ENCODE measurements around the gene PGS1. TPM values are rescaled to one million over a fixed set of nuclear protein-coding genes. Genes with fewer than 3 reads are reported as not detected.

The PGS1 gene
- total RNA-seq, 3 donors from 2014 or later: 47.4 to 51.7 (median 47.5) TPM

DNA sequence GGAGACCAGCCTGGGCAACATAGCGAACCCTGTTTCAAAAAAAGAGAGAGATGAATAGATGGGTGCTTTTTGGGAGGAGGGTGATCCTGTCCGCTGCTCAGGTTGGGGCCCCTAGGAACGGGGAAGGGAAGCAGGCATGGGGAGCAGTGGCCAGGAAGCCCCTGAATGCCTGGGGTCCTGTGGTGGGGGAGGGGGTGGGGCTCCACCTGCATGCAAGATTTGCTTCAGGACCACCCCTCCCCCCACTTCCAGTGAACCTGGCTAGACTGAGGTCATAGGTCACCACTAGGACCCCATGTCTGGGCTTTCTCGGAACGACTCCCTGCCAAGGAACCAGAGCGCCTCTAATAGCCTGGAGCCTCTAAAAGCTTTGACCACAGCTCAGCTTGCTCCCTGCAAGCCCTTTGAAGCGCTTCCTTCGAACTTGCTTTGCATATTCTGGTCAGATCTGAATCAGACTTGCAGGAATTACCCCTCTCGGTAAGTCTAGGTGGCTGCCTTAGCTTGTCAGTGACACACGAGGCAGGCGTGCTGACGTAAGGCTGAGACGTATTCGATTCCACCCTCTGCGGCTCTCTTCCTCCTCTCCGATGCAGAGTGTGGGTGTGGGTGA, 22.2 kb upstream of the PGS1 start:
- H3K9me3 Mint-ChIP-seq: no peaks in the 10 kb centered on the region
- peaks cover 50% of the 10 kb centered on the region for H3K4me1 Mint-ChIP-seq (ENCODE audit: low read depth)
- ATAC-seq (peak; percentile 42 to 54), DNase-seq (peak; percentile 88)
- H3K36me3 Mint-ChIP-seq (ENCODE audit: insufficient read depth): peaks cover 24% of the 10 kb centered on the region
- H3K4me3 Mint-ChIP-seq: peak overlapping the region; percentile 91
- no peaks in the 10 kb centered on the region for H3K27me3 Mint-ChIP-seq (ENCODE audit: low read depth)

DNA sequence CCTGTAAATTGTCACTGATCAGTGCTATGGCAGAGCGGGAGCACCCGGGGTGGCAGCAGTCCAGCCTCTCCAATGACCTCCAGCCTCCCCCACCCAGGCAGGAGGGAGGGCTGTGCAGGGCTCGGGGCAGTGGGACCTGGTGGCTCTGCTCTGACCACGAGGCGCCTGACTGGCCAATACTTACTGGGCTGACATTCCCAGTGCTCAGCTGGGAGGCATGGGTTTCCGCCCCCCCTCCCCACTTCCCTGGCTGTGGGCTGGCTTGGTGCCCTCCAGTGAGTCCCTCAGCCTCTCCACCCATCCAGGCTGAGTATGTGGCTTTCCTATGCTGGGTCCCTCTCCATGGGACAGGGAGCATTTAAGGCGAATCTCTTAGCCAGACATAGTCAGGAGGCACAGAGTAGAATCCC, 21.3 kb upstream of the PGS1 start:
- peaks cover 45% of the 10 kb centered on the region for H3K4me1 Mint-ChIP-seq (ENCODE audit: low read depth)
- no peak for DNase-seq
- ATAC-seq: no peak

DNA sequence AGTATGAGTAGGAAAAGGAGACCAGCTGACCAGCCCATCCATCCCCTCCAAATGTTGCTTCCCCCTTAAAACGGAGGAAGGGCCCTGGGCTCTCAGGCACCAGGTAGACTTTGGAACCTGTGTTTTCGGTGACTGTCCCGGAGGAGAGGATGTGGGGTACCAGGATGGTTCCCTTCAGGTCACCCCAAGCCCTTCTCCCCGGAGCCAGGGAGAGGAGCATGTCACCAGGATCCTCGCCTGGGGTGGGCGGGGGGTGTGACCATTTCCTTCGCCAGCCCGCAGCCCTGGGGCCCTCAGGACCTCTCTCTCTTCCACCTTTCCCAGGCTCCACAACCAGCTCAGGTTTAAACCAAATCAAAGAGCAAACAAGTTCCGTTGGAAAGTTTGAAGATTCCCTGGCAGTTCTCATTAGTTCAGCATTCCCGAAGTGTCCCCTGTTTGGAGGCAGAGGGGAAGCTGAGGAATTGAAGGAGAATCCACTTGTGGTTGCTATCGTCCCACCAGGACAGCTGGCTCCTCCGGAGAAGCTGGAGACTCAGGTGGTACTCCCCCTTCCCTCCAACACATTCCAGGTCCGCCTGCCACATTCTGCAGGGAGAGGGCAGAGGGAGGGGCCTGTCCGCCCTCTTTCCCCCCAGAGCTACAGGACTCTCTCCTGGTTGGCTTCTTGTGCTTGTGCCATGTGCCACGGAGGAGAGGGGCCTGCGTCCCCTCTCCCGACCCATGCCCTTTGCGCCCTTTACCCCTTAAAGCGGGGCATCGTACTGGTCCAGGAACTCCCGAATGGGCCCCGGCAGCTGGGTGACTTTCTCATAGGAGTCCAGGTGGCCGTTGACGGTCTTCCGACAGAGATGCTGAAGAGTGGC, 20.5 kb upstream of the PGS1 start:
- Mint-ChIP-seq H3K36me3 (ENCODE audit: insufficient read depth) (peaks cover 24% of the 10 kb centered on the region), H3K4me1 (ENCODE audit: low read depth) (peaks cover 42% of the 10 kb centered on the region), H3K4me3 (peak overlapping the region; percentile 91), H3K9me3 (no peaks in the 10 kb centered on the region), H3K27me3 (ENCODE audit: low read depth) (no peaks in the 10 kb centered on the region)
- DNase-seq (no peak), ATAC-seq (no peak)

More for the DNA sequence above, 21.3 kb upstream of the PGS1 start:
- no peaks in the 10 kb centered on the region for H3K27me3 Mint-ChIP-seq (ENCODE audit: low read depth)
- H3K4me3 Mint-ChIP-seq: peak overlapping the region; percentile 91
- no peaks in the 10 kb centered on the region for H3K9me3 Mint-ChIP-seq
- peaks cover 24% of the 10 kb centered on the region for H3K36me3 Mint-ChIP-seq (ENCODE audit: insufficient read depth)

DNA sequence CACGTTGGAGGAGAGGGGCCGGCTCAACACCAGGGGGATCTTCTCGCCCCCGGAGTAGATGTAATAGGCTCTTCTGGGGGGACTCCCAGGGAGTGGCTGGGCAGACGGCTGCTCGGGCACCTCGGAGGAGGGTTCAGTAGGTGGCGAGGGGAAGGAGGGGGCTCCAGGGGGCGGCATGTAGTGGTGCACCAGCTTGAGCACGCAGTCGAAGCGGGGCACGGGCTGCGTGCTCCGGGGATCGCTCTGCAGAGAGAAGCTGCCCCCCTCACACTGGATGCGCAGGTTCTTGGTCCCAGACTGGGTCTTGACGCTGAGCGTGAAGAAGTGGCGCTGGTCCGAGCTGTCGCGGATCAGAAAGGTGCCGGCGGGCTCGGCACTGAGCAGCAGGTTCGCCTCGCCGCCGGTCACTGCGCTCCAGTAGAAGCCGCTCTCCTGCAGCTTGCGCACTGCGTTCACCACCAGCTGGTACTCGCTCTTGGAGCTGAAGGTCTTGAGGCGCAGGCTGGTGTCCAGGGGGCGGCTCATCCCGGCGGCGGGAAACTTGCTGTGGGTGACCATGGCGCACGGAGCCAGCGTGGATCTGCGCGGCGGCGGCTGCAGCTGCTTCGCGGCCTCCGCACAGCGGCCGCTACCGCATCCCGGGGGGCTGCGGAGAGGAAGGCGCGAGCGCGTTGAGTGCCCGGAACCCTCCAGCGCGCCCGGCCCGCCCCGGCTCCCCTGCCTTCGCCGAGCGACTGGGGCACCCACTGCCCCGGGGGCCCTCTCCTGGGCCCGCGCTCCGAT, 19.7 kb upstream of the PGS1 start:
- Mint-ChIP-seq H3K4me3 (peak overlapping the region; percentile 91), H3K36me3 (ENCODE audit: insufficient read depth) (peaks cover 24% of the 10 kb centered on the region), H3K27me3 (ENCODE audit: low read depth) (no peaks in the 10 kb centered on the region), H3K9me3 (no peaks in the 10 kb centered on the region), H3K4me1 (ENCODE audit: low read depth) (peaks cover 35% of the 10 kb centered on the region)
- ATAC-seq: no peak
- DNase-seq: no peak

DNA sequence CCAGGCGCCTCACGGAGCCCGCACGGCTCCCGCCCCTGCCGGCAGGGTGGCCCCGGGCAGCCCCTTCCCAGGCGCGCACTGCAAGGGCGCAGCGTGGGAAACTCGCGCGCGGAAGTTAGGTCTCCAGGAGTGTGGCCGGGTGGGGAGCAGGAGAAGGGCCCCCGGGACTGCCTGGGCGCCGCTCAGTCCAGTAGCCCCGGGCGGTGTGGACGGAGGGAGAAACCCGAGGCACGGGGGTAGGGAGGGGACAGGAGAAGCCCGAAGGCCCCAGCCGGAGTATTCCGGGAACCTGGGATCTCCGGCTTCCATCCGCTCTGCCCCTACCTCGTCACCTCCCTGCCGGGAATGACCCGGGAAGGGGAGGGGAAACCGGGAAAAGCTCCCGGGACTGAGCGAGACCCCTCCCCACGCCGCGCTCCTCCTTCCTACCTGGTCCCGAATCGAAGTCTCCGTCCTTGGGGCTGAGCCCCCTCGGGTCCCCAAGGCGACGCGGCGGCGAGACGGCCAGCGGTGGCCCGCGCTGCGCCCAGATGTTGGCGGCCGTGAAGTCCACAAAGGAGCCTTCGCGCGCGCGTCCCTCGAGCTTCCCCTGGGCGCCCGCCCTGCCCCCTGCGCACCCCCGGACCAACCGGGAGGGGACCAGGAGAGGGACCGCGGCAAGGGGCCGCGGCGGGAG, 19.0 kb upstream of the PGS1 start:
- Mint-ChIP-seq H3K9me3 (no peaks in the 10 kb centered on the region), H3K4me3 (peak overlapping the region; percentile 86), H3K36me3 (ENCODE audit: insufficient read depth) (peaks cover 24% of the 10 kb centered on the region), H3K4me1 (ENCODE audit: low read depth) (peaks cover 32% of the 10 kb centered on the region), H3K27me3 (ENCODE audit: low read depth) (no peaks in the 10 kb centered on the region)
- DNase-seq (no peak), ATAC-seq (no peak)

DNA sequence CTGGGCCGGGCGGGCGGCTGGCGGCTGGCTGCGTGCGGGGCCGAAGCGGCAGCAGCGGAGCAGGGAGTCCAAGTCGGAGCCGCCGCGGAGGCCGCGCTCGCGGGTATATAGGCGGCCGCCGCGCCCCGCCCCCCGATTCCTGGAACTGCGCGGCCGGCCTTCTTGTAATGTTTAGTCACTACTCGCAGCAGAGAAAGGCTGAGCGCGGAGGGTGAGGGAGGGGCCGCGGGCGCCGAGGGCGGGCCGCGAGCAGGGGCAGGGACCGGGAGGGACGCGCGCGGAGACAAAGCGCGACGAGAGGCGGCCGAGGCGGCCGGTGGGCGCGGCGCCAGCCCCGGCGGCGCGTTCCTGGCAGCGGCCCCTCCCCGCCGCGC, 18.5 kb upstream of the PGS1 start, which contains the start of gene SOCS3:
TSS of gene SOCS3 (minus strand) at position 81 of the 374 bp plus-strand sequence. CDS start 982 bp downstream, outside the sequence.
- ATAC-seq: peak; percentile 76
- peaks cover 33% of the 10 kb centered on the region for H3K4me1 Mint-ChIP-seq (ENCODE audit: low read depth)
- no peaks in the 10 kb centered on the region for H3K9me3 Mint-ChIP-seq
- DNase-seq: peak; percentile 97
- H3K4me3 Mint-ChIP-seq: peak within 1 kb of the TSS; percentile 91
- peaks cover 24% of the 10 kb centered on the region for H3K36me3 Mint-ChIP-seq (ENCODE audit: insufficient read depth)
- no peaks in the 10 kb centered on the region for H3K27me3 Mint-ChIP-seq (ENCODE audit: low read depth)

DNA sequence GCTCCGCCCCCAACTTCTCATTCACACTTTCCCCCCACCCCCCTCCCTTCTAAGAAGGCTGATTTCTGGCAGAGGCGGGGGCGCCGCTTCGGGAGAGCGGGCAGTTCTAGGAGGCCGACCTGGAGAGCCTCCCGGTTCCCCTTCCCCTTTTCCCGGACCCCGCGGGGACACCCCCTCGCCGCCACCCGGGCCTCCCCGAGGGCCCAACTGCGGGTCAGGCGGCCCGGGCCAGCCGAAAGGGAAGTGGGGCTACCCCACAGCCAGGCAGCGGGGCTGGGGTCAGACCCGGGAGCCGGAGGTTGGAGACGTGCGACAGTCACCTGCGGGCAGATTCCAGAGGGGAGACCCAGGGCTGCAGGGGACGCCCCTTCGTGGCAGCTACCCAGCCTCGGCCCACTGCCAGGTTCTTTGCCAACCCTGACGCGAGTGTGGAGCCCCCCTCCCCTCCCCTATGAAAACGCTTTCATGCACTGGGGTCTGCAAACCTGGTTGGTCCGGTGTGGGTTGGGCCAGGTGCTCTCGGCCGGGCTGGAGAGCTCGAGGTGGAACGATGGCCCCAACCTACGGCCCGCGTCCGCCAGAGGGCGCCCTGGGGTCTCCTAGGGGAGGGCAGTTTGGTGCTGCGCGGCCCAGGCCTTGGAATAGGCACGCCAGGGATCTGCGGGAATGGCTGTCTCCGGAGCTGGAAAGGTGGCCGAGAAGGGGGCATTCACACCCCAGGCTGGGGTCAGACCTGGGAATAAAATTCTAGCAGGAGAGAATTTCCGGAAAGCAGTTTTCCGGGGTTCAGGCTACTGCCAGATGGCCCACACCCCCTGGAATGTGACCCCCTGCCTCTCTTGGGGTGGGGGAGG, 17.9 kb upstream of the PGS1 start:
- H3K4me3 Mint-ChIP-seq: peak overlapping the region; percentile 82
- ATAC-seq: peak; percentile 32 to 37
- peaks cover 30% of the 10 kb centered on the region for H3K4me1 Mint-ChIP-seq (ENCODE audit: low read depth)
- H3K9me3 Mint-ChIP-seq: no peaks in the 10 kb centered on the region
- no peaks in the 10 kb centered on the region for H3K27me3 Mint-ChIP-seq (ENCODE audit: low read depth)
- peak; percentile 93 for DNase-seq
- H3K36me3 Mint-ChIP-seq (ENCODE audit: insufficient read depth): peaks cover 20% of the 10 kb centered on the region

DNA sequence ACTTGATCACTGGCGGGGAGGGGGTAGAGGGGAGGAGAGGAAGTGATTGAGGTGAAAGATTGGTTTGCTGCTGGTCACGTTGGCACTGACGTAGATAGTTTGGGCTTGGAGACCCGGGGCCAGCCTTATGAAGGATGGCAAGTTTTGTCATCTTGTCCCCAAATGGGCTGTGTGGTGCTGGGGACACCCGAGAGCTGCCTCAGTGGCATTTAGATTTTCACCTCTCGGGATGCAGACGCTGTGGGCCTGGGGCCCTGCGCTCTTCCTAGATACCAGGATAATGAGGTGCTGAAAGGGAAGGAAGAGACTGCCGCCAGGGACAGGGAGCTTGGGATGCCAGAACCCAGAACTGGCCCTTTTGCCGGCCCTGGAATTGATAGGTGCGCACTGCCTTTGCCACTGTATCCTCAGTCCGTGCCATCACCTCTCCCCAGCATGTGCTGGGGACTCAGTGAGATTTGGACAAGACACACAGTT, 17.2 kb upstream of the PGS1 start:
- peaks cover 18% of the 10 kb centered on the region for H3K36me3 Mint-ChIP-seq (ENCODE audit: insufficient read depth)
- no peaks in the 10 kb centered on the region for H3K27me3 Mint-ChIP-seq (ENCODE audit: low read depth)
- no peak for DNase-seq
- H3K9me3 Mint-ChIP-seq: no peaks in the 10 kb centered on the region
- no peak for ATAC-seq
- H3K4me1 Mint-ChIP-seq (ENCODE audit: low read depth): peaks cover 23% of the 10 kb centered on the region
- peak overlapping the region; percentile 82 for H3K4me3 Mint-ChIP-seq

DNA sequence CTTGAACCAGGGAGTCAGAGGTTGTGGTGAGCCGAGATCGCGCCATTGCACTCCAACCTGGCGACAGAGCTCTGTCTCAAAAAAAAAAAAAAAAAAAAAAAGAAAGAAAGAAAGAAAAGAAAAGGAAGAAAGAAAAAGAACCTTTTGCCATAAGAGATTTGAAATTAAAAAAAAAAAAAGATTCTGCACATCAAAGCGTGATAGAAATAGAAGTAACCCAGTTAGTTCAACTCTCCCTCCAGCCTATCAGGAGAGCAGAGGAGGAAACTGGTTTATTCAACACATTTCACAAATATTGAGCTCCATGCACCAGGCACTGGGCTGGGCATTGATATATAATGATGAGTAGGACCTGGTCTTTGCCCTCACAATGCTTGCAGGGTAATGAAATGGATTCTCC, 16.2 kb upstream of the PGS1 start:
- DNase-seq (no peak), ATAC-seq (no peak)
- Mint-ChIP-seq H3K9me3 (no peaks in the 10 kb centered on the region), H3K4me1 (ENCODE audit: low read depth) (peaks cover 21% of the 10 kb centered on the region), H3K4me3 (no peak overlapping the region), H3K36me3 (ENCODE audit: insufficient read depth) (peaks cover 13% of the 10 kb centered on the region), H3K27me3 (ENCODE audit: low read depth) (no peaks in the 10 kb centered on the region)

DNA sequence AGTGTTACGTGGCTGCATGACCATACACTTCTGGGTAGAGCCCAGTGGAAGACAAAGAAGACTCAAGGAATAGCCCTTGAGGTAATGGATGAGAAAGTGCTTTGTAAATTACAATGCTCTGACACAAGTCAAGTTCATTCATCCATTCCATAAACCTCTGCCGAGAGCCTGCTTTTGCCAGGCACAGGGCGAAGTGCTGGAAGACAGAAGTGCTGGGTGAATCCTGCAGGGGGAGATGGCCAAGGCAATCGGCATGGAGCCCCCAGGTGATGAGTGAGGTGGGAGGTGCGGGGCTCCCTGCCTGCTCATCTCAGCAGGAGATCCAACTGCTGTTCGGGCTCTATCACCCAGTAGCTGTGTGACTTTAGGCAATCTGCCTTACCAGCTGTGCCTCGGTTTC, 15.8 kb upstream of the PGS1 start:
- H3K4me3 Mint-ChIP-seq: no peak overlapping the region
- peaks cover 9% of the 10 kb centered on the region for H3K36me3 Mint-ChIP-seq (ENCODE audit: insufficient read depth)
- no peaks in the 10 kb centered on the region for H3K27me3 Mint-ChIP-seq (ENCODE audit: low read depth)
- no peak for DNase-seq
- no peak for ATAC-seq
- H3K9me3 Mint-ChIP-seq: no peaks in the 10 kb centered on the region
- peaks cover 17% of the 10 kb centered on the region for H3K4me1 Mint-ChIP-seq (ENCODE audit: low read depth)

DNA sequence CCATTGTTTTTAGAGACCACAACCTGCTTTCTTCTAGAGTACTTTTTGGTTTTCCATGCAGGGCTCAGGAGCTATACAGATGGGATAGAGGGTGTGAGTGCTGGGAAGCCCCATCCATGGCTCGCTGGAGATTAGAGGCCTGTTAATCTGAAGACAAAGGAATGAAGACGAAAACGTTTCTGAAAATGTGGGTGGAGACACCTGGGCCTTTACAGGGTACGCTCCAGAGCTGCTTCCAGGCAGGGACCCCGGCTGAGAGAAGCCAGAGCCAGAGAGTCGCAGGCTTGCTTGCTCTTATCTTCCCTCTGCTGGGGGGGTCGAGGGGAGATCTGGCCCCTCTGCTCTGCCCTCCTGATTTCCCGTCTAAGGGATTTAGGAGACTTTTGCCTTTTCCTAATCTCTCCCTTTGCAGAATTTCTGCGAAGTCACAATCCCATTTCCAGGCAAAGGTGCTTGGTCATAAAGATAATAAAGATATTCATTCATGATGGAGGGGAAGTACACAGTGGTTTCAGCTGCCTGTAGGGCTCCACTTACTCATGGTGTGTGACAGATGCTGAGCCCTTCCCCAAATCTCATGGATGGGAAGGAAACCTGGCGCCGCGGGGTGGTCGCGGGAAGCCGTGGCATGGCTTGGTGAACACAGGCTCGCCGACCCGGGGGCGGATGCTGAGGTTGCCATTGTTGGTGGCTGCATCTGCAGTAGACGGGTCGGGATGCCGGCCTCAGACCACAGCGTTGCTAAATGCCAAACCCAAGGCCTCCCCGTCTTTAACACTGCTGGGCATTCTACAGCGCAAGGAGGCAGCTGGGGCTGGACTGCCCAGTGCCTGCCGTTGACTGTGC, 13.8 kb upstream of the PGS1 start:
- Mint-ChIP-seq H3K4me1 (ENCODE audit: low read depth) (peaks cover 17% of the 10 kb centered on the region), H3K4me3 (no peak overlapping the region), H3K27me3 (ENCODE audit: low read depth) (no peaks in the 10 kb centered on the region), H3K9me3 (no peaks in the 10 kb centered on the region), H3K36me3 (ENCODE audit: insufficient read depth) (no peaks in the 10 kb centered on the region)
- DNase-seq (no peak), ATAC-seq (no peak)

DNA sequence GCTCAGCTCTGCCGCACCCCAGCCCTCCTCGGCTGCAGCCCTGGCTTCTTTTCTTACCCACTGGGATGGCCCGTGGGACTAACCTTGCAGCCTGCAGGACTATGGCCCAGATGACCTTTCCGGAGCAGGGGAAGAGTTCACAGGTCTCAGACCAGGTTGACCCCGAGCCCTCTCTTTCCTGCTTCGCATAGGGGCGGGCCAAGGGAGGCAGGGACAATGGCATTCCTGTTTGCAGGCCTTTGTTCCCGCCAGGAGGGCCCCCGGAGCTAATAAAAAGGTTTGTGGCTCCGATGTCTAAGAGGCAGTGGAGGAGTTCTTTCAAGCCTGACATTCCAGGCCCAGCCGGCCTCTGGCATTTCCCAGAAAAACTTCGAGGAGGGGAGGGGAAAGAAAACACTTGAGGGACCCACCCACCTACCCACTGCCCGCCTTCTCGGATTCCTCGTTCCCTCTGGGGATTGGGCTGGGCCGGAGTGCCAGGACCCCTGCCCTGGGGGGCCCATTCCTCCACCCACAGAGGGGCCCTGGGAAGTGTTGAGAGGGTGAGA, 12.8 kb upstream of the PGS1 start:
- ATAC-seq (no peak), DNase-seq (no peak)
- no peaks in the 10 kb centered on the region for H3K9me3 Mint-ChIP-seq
- H3K27me3 Mint-ChIP-seq (ENCODE audit: low read depth): no peaks in the 10 kb centered on the region
- no peak overlapping the region for H3K4me3 Mint-ChIP-seq
- no peaks in the 10 kb centered on the region for H3K36me3 Mint-ChIP-seq (ENCODE audit: insufficient read depth)
- peaks cover 17% of the 10 kb centered on the region for H3K4me1 Mint-ChIP-seq (ENCODE audit: low read depth)
